ENCODE measurements around the gene GRM8.
"Not testable (repeated sequence)": the region's sequence is repeated elsewhere in the genome, so short reads cannot be mapped to it uniquely, and the experiment has no call there.

Gene GRM8

GRCh38 chr7:126699707-126700106 lies 553.0 kb downstream of the GRM8 start:
- DNase-seq (ENCODE audit: low read depth): no peak
- no peak overlapping the region for H3K4me3 ChIP-seq (ENCODE audit: low read depth, low read length)

DNA sequence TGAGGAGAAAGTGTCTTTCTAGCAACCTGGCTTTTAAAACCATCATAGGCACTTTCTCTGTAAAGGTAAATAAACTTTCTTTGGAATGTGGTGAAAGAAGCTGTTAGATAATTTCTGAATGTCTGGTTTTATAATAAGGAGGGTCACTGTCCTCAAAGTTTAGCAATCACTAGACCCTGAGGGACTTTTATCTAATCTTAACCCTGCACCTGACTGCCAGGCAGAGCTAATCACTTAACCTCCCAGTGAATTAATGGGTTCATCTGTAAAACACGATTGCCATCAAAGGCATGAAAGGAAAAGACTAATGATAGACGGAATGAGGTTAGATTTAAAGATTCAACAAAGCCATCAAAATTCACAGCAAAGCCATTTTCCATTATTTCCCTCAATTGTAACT lies 553.8 kb downstream of the GRM8 start:
- H3K4me3 ChIP-seq (ENCODE audit: low read depth, low read length): no peak overlapping the region
- DNase-seq (ENCODE audit: low read depth): no peak

- no peak overlapping the region for H3K4me3 ChIP-seq (ENCODE audit: low read depth, low read length)
- no peak for DNase-seq (ENCODE audit: low read depth)
These were observed 554.3 kb downstream of the GRM8 start for GRCh38 chr7:126698446-126698845.

DNA sequence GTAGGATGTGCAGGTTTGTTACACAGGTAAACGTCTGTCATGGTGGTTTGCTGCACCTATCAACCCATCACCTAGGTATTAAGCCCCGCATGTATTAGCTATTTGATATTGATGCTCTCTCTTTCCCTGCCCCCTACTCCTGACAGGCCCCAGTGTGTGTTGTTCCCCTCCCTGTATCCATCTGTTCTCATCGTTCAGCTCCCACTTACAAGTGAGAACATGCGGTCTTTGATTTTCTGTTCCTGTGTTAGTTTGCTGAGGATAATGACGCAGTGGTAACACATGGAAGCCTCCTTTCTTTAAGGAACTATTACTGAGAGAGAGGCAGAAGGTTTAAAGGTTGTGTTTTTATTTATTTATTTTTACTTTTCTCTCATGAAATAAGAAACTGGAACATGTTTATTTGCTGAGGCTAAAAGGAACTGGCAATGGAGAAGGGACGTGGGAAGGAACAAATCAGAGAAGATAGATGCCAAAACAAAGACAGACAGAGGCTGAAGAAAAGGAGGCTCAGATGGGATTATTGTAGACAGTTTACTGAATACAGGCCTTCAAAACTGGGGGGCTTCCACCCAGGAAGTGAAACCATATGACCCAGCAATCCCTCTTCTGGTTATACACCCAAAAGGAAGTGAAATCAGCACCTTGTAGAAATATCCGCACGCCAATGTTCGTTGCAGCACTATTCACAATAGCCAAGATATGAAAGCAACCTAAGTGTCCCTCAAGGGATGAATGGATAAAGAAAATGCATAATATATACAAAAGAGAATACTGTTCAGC lies 556.3 kb downstream of the GRM8 start:
- no peak overlapping the region for H3K4me3 ChIP-seq (ENCODE audit: low read depth, low read length)
- no peak for DNase-seq (ENCODE audit: low read depth)

- no peak overlapping the region for H3K4me3 ChIP-seq (ENCODE audit: low read depth, low read length)
- no peak for DNase-seq (ENCODE audit: low read depth)
These were observed 561.6 kb downstream of the GRM8 start for GRCh38 chr7:126690848-126691751.

DNA sequence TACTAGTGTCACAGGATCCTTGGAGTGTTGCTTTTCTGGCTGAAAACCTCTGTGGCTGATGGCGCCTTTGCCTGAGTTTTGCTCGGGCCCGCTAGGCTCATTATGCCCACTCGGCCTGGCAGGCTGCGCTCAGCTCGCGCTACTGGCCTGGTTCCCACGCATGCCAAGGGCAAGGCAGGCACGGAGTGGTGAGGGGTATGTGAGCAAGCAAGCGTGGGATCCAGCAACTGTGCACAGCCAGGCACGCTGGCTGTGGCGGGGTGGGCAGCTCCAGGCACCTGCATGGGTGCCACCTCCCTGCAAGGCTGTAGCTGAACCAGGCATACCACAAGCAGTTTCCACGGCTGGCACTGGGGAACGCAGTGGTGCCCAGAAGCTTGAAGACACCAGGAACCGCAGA lies 562.6 kb downstream of the GRM8 start:
- no peak overlapping the region for H3K4me3 ChIP-seq (ENCODE audit: low read depth, low read length)
- DNase-seq (ENCODE audit: low read depth): no peak

- DNase-seq (ENCODE audit: low read depth): peak; percentile 25
These were observed 563.7 kb downstream of the GRM8 start for GRCh38 chr7:126689037-126689436.

DNA sequence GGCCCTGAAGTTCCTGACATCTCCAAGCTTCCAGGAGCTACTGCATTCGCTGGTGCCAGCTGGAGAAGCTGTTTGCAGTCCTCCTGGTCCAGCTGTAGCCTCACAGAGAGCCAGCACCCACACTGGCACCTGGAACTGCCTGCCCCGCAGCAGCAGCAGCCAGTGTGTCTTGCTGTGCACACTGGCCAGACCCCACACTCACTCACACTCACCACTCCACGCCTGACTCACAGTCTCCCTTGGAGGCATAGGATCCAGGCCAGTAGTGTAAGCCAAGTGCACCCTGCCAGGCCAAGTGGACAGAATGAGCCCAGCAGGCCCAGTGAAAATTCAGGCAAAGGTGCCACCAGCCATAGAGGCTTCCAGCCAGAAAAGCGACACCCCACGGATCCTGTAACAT lies 566.3 kb downstream of the GRM8 start:
- no peak for DNase-seq (ENCODE audit: low read depth)

More at GRCh38 chr7:126689037-126689436, 563.7 kb downstream of the GRM8 start:
- no peak overlapping the region for H3K4me3 ChIP-seq (ENCODE audit: low read depth, low read length)

DNA sequence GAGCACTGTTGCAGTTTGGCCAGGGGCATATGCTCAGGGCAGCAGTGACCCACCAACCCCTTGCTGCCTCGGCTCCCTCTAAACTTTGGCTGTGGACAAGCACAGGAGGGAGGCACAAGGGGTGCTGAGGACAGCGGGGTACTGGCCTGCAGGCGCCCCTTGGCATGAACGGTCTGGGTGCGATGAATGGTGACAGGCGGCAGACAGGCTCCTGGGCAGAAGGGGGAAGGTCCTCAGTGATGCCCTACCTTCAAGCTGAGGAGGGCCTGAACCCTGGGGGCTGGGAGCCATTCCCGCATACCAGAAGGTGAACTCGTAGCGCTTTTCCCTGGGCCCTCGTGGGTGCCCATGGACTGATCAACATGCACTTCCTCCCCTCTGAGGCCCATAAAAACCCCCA lies 567.1 kb downstream of the GRM8 start:
- no peak for DNase-seq (ENCODE audit: low read depth)
- no peak overlapping the region for H3K4me3 ChIP-seq (ENCODE audit: low read depth, low read length)

More for the DNA sequence above, 566.3 kb downstream of the GRM8 start:
- no peak overlapping the region for H3K4me3 ChIP-seq (ENCODE audit: low read depth, low read length)

- no peak for DNase-seq (ENCODE audit: low read depth)
- H3K4me3 ChIP-seq (ENCODE audit: low read depth, low read length): no peak overlapping the region
These were observed 567.6 kb downstream of the GRM8 start for GRCh38 chr7:126685018-126685573.

DNA sequence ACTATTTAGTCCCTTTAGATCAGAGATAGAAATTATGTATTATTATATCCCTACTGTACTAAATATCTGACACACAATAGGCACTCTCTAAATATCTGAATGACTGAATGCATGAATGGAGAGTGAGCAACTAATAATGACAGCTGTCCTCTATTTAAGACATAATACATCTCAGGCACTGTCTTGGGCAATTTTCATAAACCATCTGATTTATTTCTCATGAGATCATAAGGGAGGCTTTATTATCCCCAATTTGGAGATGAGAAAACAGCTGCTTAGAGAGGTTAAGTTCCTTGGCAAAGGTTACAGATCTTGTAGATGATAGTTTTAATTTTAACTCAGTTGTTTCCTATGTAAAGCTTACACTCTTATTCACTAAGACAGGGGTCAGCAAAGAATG lies 570.6 kb downstream of the GRM8 start:
- no peak overlapping the region for H3K4me3 ChIP-seq (ENCODE audit: low read depth, low read length)
- no peak for DNase-seq (ENCODE audit: low read depth)

DNA sequence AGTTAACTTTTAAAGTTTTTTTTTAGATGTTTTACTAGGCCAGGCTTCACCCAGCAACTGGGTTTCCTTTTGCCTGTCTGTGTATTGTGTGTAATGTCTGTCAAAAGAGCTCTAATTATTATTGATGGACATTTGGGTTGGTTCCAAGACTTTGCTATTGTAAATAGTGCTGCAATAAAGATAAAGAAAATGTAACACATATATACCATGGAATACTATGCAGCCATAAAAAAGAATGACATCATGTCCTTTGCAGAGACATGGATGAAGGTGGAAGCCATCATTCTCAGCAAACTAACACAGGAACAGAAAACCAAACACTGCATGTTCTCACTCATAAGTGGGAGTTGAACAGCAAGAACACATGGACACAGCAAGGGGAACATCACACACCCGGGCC lies 584.0 kb downstream of the GRM8 start:
- DNase-seq (ENCODE audit: low read depth); H3K4me3 ChIP-seq (ENCODE audit: low read depth, low read length): not testable (repeated sequence)

DNA sequence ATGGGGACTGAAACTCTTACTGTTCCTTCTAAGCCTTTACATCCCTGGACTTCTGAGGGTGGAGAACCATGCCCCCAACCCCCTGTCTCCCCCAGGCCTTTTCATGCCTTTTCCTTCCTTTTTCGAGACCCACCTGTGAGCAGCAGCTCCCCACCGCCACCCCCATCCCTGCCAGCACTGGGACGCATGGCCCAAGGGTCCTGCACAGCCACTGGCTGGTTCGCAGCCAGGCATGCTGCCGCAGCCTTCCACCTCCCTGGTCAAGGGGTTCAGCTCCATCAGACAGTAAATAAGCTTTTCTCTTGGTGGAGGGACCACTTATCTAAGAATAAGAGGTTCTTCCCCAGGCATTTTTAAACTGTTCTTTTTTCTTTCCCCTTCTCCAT lies 584.4 kb downstream of the GRM8 start:
- H3K4me3 ChIP-seq (ENCODE audit: low read depth, low read length): no peak overlapping the region
- no peak for DNase-seq (ENCODE audit: low read depth)

GRCh38 chr7:126667742-126668366 lies 584.9 kb downstream of the GRM8 start:
- no peak overlapping the region for H3K4me3 ChIP-seq (ENCODE audit: low read depth, low read length)

DNA sequence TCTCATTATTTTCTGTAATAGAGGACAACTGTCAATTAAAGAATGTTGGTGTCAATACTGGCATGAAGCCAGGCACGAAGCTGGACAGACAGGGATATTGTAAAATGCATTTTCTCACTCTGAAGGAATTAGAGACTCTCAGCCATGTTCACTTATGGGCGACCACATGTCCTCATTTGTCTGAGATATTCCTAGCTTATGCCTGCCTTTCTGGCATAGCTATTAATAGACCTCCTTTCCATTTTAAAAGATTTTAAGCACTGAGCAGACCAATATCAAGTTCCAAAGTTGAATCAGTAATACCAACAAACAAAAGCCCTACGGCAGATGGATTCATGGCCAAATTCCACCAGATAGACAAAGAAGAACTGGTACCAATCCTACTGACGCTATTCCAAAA lies 589.9 kb downstream of the GRM8 start:
- no peak overlapping the region for H3K4me3 ChIP-seq (ENCODE audit: low read depth, low read length)
- no peak for DNase-seq (ENCODE audit: low read depth)

More at GRCh38 chr7:126667742-126668366, 584.9 kb downstream of the GRM8 start:
- DNase-seq (ENCODE audit: low read depth): no peak

DNA sequence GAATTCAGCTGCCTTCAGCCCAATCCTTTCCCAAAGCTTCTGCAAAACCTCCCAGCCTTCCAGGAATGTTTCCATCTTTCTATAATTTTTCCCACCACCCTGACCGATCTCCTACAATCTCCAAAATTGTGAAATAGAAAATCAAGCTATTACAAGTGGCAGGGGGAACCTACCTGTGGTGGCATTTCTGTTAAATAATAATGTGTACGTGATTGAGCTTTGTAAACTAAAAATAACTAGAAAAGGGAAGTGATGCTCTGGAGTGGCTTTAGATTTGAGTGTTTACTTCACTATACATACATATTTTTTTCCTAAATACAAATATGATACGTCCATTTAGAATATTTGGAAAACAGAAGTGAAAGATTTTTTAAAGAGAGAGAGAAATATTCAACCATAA lies 593.6 kb downstream of the GRM8 start:
- H3K4me3 ChIP-seq (ENCODE audit: low read depth, low read length): no peak overlapping the region
- DNase-seq (ENCODE audit: low read depth): no peak

GRCh38 chr7:126658684-126659083 lies 594.1 kb downstream of the GRM8 start:
- no peak overlapping the region for H3K4me3 ChIP-seq (ENCODE audit: low read depth, low read length)
- no peak for DNase-seq (ENCODE audit: low read depth)

- no peak overlapping the region for H3K4me3 ChIP-seq (ENCODE audit: low read depth, low read length)
- DNase-seq (ENCODE audit: low read depth): no peak
These were observed 595.0 kb downstream of the GRM8 start for GRCh38 chr7:126657599-126658358.

- H3K4me3 ChIP-seq (ENCODE audit: low read depth, low read length): no peak overlapping the region
These were observed 595.6 kb downstream of the GRM8 start for GRCh38 chr7:126657137-126657536.

More at GRCh38 chr7:126657137-126657536, 595.6 kb downstream of the GRM8 start:
- no peak for DNase-seq (ENCODE audit: low read depth)

Measured in skeletal muscle cell (primary cell).